SK-N-SH (cell line): ENCODE results near the gene OPHN1.

Source experiments
- CTCF ChIP-seq: fragments of 200-600 bp; sonication (generic); IDR thresholded peaks from 2 replicates; pipeline ENCODE4 v1.6.1; 2017; ENCODE audit warnings: antibody characterized with exemption, mild to moderate bottlenecking, moderate library complexity
- EP300 ChIP-seq, 2 experiments: IDR thresholded peaks; 2 replicates each; pipeline versions ENCODE4 v1.4.0 to v1.6.1; 2012; ENCODE audit warnings: borderline replicate concordance in 1 of 2, low read depth in 1 of 2, low read length in 1 of 2

- TF ChIP-seq CTCF (no peak), EP300 (IDR thresholded peaks at IDR 0.05; ENCODE audit: borderline replicate concordance in 1 of 2, low read depth in 1 of 2, low read length in 1 of 2) (no peak)
Observed at GRCh38 chrX:68177542-68177941, 255.8 kb downstream of the OPHN1 start.
